GM21529 (cell line): ENCODE data around the gene TENM3.

Experiments
- ATAC-seq: cut with Tn5 transposase; IDR thresholded peaks from one replicate; pipeline ENCODE4 v1.9.1; 2021; ENCODE audit not compliant: unreplicated experiment

The TENM3 gene

GRCh38 chr4:182716192-182716591 lies 473.0 kb downstream of the TENM3 start:
- ATAC-seq: no peak

DNA sequence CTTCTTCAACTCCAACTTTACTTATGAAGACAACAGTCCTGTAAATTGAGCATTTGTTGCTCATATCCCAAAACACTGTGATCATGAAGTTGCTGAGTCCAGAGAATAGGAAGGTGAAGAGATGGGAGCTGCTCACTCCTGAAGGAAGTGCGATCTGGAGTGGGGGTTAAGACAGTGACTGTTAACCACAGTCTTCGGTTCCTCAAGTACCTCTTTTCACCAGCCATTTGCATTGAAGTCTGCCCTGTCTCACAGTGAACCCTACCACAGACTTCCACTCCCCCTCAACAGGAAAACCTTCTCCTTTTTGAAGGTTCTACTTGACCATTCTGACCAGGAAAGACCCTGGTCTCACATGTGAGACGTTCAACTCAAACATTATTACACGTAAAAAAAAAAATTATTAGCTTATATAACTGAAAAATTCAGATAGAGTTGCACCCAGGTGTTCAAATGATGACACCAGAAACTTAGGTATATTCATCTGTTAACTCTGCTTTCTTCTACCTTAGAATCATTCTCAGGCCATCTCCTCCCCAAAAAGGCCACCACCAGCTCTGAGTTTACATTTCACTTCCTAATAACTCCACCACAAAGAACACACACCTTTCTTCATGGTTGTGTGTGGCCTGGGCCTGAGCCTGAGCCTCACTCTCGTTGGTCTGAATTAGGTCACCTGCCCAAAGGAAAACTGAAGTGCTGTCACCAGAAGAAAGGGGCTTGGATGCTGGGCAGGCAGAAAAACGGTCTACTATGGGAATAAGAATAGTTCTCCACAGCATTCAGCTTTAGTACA lies 474.8 kb downstream of the TENM3 start:
- ATAC-seq: peak; percentile 79

GRCh38 chr4:182724414-182724813 lies 481.2 kb downstream of the TENM3 start:
- ATAC-seq: no peak

- no peak for ATAC-seq
These were observed 486.3 kb downstream of the TENM3 start for GRCh38 chr4:182729516-182729915.

DNA sequence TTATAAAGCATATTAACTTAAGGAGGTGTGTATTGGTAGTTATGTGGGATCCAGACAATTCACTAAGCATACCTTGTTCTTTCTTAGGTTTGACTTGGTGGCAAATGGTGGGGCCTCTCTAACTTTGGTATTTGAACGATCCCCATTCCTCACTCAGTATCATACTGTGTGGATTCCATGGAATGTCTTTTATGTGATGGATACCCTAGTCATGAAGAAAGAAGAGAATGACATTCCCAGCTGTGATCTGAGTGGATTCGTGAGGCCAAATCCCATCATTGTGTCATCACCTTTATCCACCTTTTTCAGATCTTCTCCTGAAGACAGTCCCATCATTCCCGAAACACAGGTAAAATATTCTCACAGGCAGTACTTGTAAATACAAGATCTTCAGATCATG lies 487.6 kb downstream of the TENM3 start:
- no peak for ATAC-seq

GRCh38 chr4:182736207-182736606 lies 493.0 kb downstream of the TENM3 start:
- no peak for ATAC-seq

GRCh38 chr4:182738283-182739047 lies 495.3 kb downstream of the TENM3 start:
- ATAC-seq: no peak

DNA sequence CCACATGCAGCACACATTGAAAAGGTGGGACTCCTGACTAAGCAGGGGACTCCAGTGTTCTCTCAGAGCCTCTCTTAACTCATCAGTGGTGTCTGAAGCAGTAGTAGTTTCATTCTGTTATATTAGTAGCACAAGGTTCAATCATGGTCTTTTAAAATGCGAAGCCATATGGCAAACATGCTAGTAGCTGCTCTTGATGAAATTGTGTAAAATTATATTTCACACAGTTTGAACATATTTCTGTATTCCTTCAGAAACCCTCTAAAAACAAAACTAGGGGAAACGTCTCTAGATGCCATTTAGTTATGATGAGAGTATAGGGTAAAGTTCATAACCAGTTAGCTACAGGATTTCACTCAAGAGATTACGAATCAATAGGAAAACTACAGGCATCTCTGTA lies 497.1 kb downstream of the TENM3 start:
- no peak for ATAC-seq

- no peak for ATAC-seq
These were observed 497.9 kb downstream of the TENM3 start for GRCh38 chr4:182741054-182741453.

GRCh38 chr4:182741914-182742313 lies 498.7 kb downstream of the TENM3 start:
- ATAC-seq: no peak

GRCh38 chr4:182743815-182744214 lies 500.6 kb downstream of the TENM3 start:
- no peak for ATAC-seq

DNA sequence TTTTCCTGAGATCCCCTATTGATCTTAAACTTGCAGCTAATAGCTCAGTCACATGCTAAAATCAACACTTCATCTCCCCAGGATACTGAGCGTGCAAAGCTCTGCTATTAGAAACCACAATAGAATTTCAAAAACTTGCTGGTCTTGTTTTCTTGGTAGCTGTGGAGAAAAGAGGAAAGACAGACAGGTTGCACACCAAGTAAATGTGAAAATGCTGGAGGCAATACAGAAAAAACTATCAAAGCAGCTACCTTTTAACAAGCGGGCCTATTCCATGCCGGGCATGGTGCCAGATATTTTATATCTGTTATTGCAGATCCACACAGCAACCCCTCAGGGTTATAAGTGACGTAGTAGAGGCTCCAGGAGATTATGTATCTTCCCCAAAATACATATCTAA lies 502.0 kb downstream of the TENM3 start:
- no peak for ATAC-seq

- no peak for ATAC-seq
These were observed 503.7 kb downstream of the TENM3 start for GRCh38 chr4:182746876-182747275.

DNA sequence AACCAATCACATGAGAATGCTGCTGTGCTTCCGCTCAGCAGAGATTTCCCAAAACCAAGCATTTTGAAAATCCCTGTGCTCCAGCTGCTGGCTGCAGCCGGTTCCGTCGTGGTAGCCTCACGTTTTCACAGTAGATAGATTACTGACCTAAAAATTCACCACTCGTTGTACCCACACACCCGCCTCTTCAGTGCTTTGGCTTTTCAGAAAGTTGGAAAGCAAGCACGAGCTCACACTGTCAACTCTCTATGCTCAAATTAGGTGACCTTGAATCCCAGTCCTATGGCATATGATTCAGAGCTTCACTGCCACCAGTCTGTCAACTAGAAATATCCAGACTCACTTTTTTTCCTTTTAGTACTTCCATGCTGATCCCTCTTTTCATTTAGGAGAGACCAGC lies 505.1 kb downstream of the TENM3 start:
- no peak for ATAC-seq

DNA sequence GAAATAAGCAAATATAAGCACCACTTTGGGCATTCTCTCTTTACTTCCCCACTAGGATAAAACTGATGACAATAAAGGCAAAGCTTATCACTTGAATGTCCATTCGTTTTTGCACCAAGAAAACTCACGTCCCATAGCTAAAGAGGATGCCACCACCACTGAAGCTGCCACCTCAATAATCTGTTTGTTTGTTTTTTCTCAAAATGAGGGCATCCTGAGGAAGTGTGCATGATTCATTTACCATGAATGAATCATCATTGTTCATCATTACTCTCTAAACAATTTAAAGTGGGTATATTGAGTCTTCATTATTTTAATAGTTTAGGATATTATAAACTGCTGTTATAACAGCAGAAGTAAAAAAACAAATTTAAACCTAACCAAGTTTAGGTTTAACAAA lies 505.7 kb downstream of the TENM3 start:
- ATAC-seq: no peak

- ATAC-seq: no peak
These were observed 506.5 kb downstream of the TENM3 start for GRCh38 chr4:182749667-182750167.

DNA sequence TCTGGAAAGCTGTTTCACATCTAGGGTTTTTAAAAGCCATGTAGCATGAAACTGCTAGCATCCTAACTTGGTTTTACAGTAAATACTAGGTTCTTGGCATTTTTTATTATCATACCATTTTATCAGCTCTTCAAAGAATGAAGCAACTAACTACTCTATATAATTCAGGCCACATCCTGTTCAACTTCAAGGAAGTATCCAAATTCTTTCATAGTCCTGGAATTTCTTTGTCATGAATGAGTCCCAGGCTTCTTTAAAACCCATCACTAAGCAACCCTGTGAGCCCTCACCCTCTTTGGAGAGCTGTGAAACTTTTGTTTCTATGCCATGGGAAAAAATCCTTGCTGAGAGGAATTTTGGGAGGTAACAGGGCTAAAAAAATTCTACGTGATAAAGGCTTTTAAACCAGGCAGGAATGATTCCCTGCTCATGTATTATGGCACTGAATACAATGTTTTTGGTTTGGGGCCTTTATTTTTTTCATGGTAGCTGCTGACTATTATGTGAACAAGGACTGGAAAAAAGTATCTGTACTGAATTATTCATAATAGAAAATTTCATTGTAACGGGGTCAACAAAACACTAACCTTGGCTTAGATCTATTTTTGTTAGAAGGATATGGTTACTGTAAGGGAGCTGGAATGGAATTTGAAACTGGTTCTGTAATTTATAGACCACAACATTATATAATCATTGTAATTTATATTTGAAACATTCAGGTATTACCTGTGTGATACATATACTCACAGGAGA lies 509.1 kb downstream of the TENM3 start:
- ATAC-seq: no peak

DNA sequence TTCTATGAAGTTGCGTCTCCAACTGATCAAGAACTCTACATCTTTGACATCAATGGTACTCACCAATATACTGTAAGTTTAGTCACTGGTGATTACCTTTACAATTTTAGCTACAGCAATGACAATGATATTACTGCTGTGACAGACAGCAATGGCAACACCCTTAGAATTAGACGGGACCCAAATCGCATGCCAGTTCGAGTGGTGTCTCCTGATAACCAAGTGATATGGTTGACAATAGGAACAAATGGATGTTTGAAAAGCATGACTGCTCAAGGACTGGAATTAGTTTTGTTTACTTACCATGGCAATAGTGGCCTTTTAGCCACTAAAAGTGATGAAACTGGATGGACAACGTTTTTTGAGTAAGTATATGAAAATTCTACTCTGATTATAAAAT lies 511.7 kb downstream of the TENM3 start:
- no peak for ATAC-seq

- ATAC-seq: no peak
These were observed 513.0 kb downstream of the TENM3 start for GRCh38 chr4:182756161-182756690.

GRCh38 chr4:182758273-182758672 lies 515.1 kb downstream of the TENM3 start:
- no peak for ATAC-seq

DNA sequence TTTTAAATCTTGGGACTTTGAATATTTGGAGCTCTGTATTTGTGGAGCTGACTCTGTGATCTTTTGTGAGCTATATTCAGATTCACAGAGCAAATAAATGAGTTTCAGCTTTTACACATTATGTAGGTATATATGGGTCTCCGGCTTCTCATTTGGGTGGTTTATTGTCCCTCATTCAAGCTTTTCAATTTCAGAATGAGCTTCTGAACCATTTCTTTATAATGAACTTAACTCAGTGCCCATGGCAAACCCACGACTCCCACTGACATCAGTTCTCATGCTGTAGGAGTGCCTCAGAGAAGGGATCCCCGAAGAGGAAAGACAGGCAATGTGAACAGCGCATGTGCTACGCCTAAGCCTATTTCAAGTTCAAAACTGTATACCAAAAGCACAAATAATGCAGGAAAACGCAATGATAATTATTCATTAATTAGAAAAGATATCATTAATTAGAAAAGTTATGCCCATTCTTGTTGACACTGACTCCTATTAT lies 517.4 kb downstream of the TENM3 start:
- ATAC-seq: no peak
